Fibroblast of villous mesenchyme (primary cell): Measurements from ENCODE around the gene NR3C2. TPM values are rescaled to one million over a fixed set of nuclear protein-coding genes. Genes with fewer than 3 reads are reported as not detected.
A peak's percentile ranks its signal among the peaks of the same experiment; 100 is the strongest.

Experiments
- DNase-seq: peaks from one replicate; pipeline ENCODE4 v3.0.0-alpha.2; 2010; ENCODE audit warnings: low read depth
- H3K4me3 ChIP-seq: 2 replicates; pipeline ENCODE4 v1.5.1; 2011; ENCODE audit warnings: low read depth, mild to moderate bottlenecking, low read length
- total RNA-seq: library from RNA; depleted of rRNA; stranded (reverse); fragments of >200 nt; gene quantifications from 2 replicates; pipeline ENCODE4 v1.2.3, GENCODE V29; 2012
- TF ChIP-seq, protein P1 (sequence below): IDR thresholded peaks from 2 replicates; pipeline ENCODE4 v1.5.1; 2012; ENCODE audit warnings: low read depth, mild to moderate bottlenecking, low read length; ENCODE audit not compliant: insufficient read depth

NR3C2 gene
- total RNA-seq, 1 donor, result under 0.01 TPM

DNA sequence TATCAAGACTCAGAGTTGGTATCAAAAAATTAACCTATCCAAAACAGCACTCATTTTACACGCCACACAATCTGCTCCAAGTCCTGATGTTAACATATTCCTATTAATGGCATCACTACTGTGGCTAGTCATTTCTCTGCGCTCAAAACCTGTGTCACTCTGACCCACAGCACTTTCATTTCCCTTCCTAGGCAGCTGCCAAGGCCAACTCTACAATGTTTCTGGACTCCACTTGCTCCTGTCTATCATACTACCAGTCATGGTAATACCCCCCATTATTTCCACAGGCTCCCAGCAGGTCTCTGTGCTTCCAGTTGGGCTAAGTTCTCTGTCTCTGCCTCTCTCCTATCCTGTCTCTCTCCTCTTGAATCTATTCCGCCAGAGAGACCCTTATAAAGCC, 323.6 kb downstream of the NR3C2 start:
- no peak overlapping the region for H3K4me3 ChIP-seq
- TF ChIP-seq, protein P1, sequence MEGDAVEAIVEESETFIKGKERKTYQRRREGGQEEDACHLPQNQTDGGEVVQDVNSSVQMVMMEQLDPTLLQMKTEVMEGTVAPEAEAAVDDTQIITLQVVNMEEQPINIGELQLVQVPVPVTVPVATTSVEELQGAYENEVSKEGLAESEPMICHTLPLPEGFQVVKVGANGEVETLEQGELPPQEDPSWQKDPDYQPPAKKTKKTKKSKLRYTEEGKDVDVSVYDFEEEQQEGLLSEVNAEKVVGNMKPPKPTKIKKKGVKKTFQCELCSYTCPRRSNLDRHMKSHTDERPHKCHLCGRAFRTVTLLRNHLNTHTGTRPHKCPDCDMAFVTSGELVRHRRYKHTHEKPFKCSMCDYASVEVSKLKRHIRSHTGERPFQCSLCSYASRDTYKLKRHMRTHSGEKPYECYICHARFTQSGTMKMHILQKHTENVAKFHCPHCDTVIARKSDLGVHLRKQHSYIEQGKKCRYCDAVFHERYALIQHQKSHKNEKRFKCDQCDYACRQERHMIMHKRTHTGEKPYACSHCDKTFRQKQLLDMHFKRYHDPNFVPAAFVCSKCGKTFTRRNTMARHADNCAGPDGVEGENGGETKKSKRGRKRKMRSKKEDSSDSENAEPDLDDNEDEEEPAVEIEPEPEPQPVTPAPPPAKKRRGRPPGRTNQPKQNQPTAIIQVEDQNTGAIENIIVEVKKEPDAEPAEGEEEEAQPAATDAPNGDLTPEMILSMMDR, result no peak
- no peak for DNase-seq

DNA sequence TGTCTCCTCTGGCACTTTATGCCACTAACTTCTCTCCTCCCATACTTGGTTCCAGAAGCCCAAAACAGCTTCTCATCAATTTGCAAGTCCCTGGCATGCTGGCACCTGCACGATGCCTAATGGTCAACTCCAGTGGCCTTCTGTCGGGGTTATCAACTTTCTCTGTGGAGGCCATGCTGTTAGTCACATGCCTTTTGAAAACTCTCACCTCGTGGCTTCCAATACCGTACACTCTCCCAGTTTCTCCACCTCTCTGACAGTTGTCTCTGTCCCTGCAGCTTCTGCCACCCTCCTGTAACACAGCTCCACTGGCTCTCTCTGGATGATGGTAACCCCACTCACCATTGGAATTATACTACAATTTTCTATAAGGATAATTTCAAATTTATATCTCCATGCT, 324.0 kb downstream of the NR3C2 start:
- TF ChIP-seq, protein P1, result no peak
- no peak overlapping the region for H3K4me3 ChIP-seq
- no peak for DNase-seq

DNA sequence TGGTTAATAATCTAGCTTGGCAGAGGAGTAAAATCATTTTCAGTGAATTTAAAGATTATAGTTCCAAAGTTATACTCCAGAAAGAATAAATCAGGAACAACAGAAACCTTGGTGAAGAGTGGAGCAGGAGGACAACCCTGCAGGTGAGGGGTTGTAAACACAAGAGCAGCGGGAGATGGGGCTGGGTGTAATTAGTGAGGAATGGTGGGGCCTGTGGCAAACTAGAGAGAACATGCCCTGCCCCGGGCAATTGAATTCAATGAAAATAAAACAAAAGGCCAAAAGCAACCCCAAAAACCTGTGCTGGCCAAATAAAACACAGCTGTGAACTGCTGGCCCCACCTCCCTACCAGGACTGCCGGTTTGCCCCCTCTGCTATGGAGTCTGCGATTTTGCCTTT, 325.2 kb downstream of the NR3C2 start:
- TF ChIP-seq, protein P1, result no peak
- DNase-seq, result no peak
- no peak overlapping the region for H3K4me3 ChIP-seq

DNA sequence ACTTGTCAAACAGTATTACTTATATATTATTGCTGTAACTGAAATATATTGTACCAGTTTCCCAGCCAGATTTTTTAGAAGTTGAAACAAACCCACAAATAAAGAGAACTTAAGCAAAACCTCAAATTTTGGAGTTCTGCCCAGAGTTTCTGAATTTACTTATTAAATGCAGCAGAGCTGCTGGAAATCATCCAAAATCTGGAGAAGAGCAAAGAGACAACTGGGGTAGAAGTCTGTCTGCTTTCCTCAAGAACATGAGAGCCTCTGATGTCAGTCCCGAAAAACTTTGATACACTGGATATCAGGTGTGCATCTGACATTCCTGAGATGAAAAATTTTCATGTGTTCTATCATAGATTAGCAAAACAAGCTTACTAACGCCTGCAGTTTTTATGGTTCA, 325.9 kb downstream of the NR3C2 start:
- H3K4me3 ChIP-seq, result no peak overlapping the region
- DNase-seq, result peak; percentile 66

DNA sequence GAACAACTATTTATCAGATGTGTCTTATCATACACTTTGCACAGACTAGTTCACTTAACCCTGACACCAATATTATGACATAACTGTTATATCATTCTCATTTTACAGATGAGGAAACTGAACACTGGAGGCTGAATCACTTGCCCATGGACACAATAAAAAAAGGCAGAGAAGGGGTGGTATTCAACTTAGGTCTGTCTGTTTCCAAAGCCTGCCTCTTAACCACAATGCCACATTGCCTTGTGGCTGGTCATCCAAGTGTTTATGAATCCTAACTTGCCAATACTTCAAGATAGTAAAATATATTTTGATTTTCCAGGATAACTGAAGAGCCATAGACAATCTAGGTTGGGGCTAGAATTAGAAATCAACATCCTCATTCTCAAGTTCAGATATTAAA, 327.8 kb downstream of the NR3C2 start:
- TF ChIP-seq, protein P1, result no peak
- no peak overlapping the region for H3K4me3 ChIP-seq
- DNase-seq, result no peak

More for the DNA sequence above, 325.9 kb downstream of the NR3C2 start:
- TF ChIP-seq, protein P1, result no peak

DNA sequence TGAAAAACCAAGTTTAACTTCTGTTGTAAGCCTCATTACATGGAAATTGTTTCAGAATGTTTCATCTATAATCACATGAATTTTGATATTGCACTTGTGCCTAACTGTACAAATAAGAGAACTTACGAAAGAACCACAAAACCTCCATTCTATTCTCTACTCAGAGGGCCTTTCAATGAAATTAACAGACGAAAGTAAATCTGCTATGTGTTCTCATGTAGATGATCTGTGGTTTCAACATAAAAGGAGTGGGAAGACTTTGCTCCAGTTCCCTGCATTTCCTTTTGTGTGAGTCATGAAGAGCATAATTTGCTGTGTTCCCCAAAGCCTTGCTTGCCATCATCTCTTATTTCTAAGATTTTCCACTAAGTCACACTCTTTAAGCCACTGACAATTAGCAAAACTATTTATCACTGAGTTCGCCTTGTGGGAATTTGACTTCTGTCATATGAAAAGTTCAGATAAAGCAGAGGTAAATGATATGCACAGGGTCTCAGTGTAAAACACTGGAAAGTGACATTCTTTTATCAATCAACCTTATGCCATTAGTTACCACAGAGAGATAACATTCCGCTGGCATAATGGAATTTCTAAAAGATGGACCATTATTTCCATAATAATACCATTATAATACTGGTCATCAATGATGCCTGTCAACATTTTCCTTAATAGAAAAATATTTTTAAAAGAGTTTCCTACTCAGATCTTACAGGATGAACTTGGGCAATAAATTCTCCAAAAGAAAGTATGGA, 329.8 kb downstream of the NR3C2 start:
- peak; percentile 12 for DNase-seq
- no peak overlapping the region for H3K4me3 ChIP-seq
- TF ChIP-seq, protein P1, result no peak

DNA sequence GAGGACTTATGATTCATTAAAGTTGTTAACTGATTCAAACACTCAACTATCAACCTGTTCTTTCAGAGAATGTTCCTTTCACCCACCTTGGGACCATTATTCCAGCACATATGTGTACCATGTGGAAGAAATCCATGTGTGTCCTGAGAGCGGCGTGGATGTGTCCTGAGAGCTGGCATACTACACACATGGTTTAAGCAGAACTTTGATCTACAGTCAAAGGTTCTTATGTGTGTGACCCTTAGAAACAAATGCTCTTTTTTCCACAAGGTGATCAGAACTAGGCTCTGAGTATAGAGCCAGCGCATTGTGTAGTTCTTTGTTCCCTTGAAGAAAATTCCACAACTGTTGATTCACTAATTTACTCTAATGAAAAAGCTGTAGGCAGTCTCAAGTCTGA, 332.0 kb downstream of the NR3C2 start:
- H3K4me3 ChIP-seq, result no peak overlapping the region
- TF ChIP-seq, protein P1, result no peak
- DNase-seq, result no peak
